Liver (tissue), 9 donors: Measurements from ENCODE around the gene MUS81. TPM values are rescaled to one million over a fixed set of nuclear protein-coding genes. Genes with fewer than 3 reads are reported as not detected.

Source experiments
- DNase-seq: peaks from one replicate; pipeline ENCODE4 v3.0.0-alpha.2; 2017; ENCODE audit warnings: low spot score
- H3K27ac ChIP-seq, 2 donors: one replicate each; pipeline ENCODE4 v1.7.0; 2013; ENCODE audit warnings: inconsistent platforms in 2 of 2, low read length in 2 of 2, control low read depth in 1 of 2, low read depth in 1 of 2, mild to moderate bottlenecking in 1 of 2
- H3K27me3 ChIP-seq, 4 donors: one replicate each; pipeline versions ENCODE4 v1.6.1 to v1.7.0; 2013; ENCODE audit warnings: low read length in 3 of 4, inconsistent platforms in 1 of 4, mild to moderate bottlenecking in 1 of 4, moderate library complexity in 1 of 4; ENCODE audit not compliant: control insufficient read depth in 4 of 4, insufficient read depth in 4 of 4
- H3K36me3 ChIP-seq, 4 donors: one replicate each; pipeline versions ENCODE4 v1.6.1 to v1.7.0; 2013; ENCODE audit warnings: low read length in 3 of 4, mild to moderate bottlenecking in 3 of 4, low read depth in 1 of 4, moderate library complexity in 1 of 4; ENCODE audit not compliant: control insufficient read depth in 4 of 4, insufficient read depth in 3 of 4
- H3K4me1 ChIP-seq, 4 donors: one replicate each; pipeline versions ENCODE4 v1.6.1 to v1.7.0; 2013; ENCODE audit warnings: low read length in 3 of 4, mild to moderate bottlenecking in 3 of 4, moderate library complexity in 1 of 4; ENCODE audit not compliant: control insufficient read depth in 4 of 4, insufficient read depth in 4 of 4
- H3K4me3 ChIP-seq, 3 donors: one replicate each; pipeline versions ENCODE4 v1.6.1 to v1.7.0; 2013; ENCODE audit warnings: low read length in 3 of 3, control low read depth in 1 of 3, low read depth in 1 of 3, mild to moderate bottlenecking in 1 of 3
- H3K9ac ChIP-seq, 2 donors: one replicate each; pipeline ENCODE4 v1.7.0; 2013; ENCODE audit warnings: low read length in 2 of 2, mild to moderate bottlenecking in 2 of 2, moderate library complexity in 2 of 2, control low read depth in 1 of 2, low read depth in 1 of 2
- H3K9me3 ChIP-seq, 4 donors: one replicate each; pipeline versions ENCODE4 v1.6.1 to v1.7.0; 2013; ENCODE audit warnings: low read length in 3 of 4; ENCODE audit not compliant: control insufficient read depth in 4 of 4
- EGR1 ChIP-seq, 2 donors: IDR thresholded peaks; 2 replicates each; pipeline ENCODE4 v1.6.1; 2016 to 2018; ENCODE audit warnings: antibody characterized with exemption in 2 of 2, low read depth in 2 of 2
- FOXA1 ChIP-seq: IDR thresholded peaks from 2 replicates; pipeline ENCODE4 v1.6.1; 2016; ENCODE audit warnings: antibody characterized with exemption
- FOXA2 ChIP-seq: IDR thresholded peaks from 2 replicates; pipeline ENCODE4 v1.6.1; 2016; ENCODE audit warnings: antibody characterized with exemption
- GABPA ChIP-seq, 2 donors: IDR thresholded peaks in 1 of 2; conservative IDR thresholded peaks in 1 of 2; 2 replicates each; pipeline ENCODE4 v1.6.1; 2016; ENCODE audit warnings: antibody characterized with exemption in 2 of 2, mild to moderate bottlenecking in 1 of 2, moderate library complexity in 1 of 2
- HNF4A ChIP-seq, 2 donors: conservative IDR thresholded peaks; 2 replicates each; pipeline ENCODE4 v1.6.1; 2016; ENCODE audit warnings: antibody characterized with exemption in 2 of 2, mild to moderate bottlenecking in 2 of 2
- HNF4G ChIP-seq: IDR thresholded peaks from 2 replicates; pipeline ENCODE4 v1.6.1; 2016; ENCODE audit warnings: antibody characterized with exemption
- NR2F2 ChIP-seq: IDR thresholded peaks from 2 replicates; pipeline ENCODE4 v1.6.1; 2016; ENCODE audit warnings: antibody characterized with exemption
- RAD21 ChIP-seq, 2 donors: IDR thresholded peaks; 2 replicates each; pipeline ENCODE4 v1.6.1; 2016; ENCODE audit warnings: antibody characterized with exemption in 2 of 2, mild to moderate bottlenecking in 2 of 2
- RXRA ChIP-seq, 2 donors: IDR thresholded peaks; 2 replicates each; pipeline ENCODE4 v1.6.1; 2017 to 2018; ENCODE audit warnings: antibody characterized with exemption in 2 of 2, mild to moderate bottlenecking in 1 of 2
- TAF1 ChIP-seq: conservative IDR thresholded peaks from 2 replicates; pipeline ENCODE4 v1.6.1; 2016; ENCODE audit warnings: antibody characterized with exemption, mild to moderate bottlenecking
- YY1 ChIP-seq: IDR thresholded peaks from 2 replicates; pipeline ENCODE4 v1.6.1; 2016; ENCODE audit warnings: antibody characterized with exemption, mild to moderate bottlenecking
- WGBS: extraction: QIAGEN DNeasy Blood & Tissue Kit; methylation state at CpG from one replicate; pipeline ENCODE4 v1.1.7; 2013; 5-methylcytosine and 5-hydroxymethylcytosine counted together
- polyA plus RNA-seq, 2 donors: library from polyadenylated mRNA; stranded (reverse) in 1 of 2; unstranded in 1 of 2; fragments of 200-250 nt in 1 of 2; fragments of >200 nt in 1 of 2; fragmentation: Nextera tagmentation in 1 of 2; extraction: Ambion mirVana in 1 of 2; gene quantifications; one replicate each; pipeline versions ENCODE4 v1.2.1 to v1.2.3, GENCODE V29; 2013 to 2015
- total RNA-seq, 2 donors: library from RNA; depleted of rRNA; stranded (reverse); fragments of >200 nt; gene quantifications; one replicate each; pipeline ENCODE4 v1.2.3, GENCODE V29; 2014
- TF ChIP-seq, protein P1 (sequence below): IDR thresholded peaks from 2 replicates; pipeline ENCODE4 v1.6.1; 2016; ENCODE audit warnings: antibody characterized with exemption
- TF ChIP-seq, protein P2 (sequence below): IDR thresholded peaks from 2 replicates; pipeline ENCODE4 v1.6.1; 2016; ENCODE audit warnings: antibody characterized with exemption
- TF ChIP-seq, protein P3 (sequence below): IDR thresholded peaks from 2 replicates; pipeline ENCODE4 v1.6.1; 2016; ENCODE audit warnings: antibody characterized with exemption
- TF ChIP-seq, protein P4 (sequence below): fragments of 150-350 bp; IDR thresholded peaks from 2 replicates; pipeline ENCODE4 v1.5.1; 2017; ENCODE audit warnings: improper control_type of control experiment, low read depth, low read length; ENCODE audit not compliant: missing input control
- TF ChIP-seq, protein P5 (sequence below): IDR thresholded peaks from 2 replicates; pipeline ENCODE4 v1.6.1; 2016; ENCODE audit warnings: antibody characterized with exemption, mild to moderate bottlenecking
- donor health status: healthy.
- donor health status: healthy.
- donor health status: healthy.
- donor health status: healthy.
- donor health status: healthy.

Gene MUS81
- total and polyA plus RNA-seq, 4 donors = 11.0 to 24.7 (median 16.5) TPM

DNA sequence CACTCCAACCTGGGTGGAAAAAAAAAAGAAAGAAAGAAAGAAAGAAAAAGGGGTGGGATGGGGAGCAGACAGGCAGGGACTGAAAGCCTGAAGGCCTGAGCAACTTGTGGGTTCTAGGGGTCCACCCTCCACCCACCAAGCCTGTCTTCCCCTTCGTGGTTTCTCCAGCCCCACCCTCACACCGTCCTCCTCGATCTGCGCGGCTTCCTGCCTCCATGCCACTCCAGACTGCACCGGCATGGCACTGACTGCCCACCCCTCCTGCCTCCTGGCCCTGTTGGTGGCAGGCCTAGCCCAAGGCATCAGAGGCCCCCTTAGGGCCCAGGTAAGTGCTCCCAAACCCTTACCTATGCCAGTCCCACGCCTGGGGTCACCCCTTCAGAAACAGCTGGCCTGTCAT is 19.4 kb downstream of the MUS81 start, which contains the start of gene CTSW:
CTSW (plus strand) TSS at position 221 of the 400 bp plus-strand sequence; CDS start at position 239, 18 bp downstream.
- H3K4me1 ChIP-seq = peaks cover 0 to 3% (median 0%) of the 10 kb centered on the region in 4 donors
- H3K27ac ChIP-seq = no peak within 1 kb of the TSS
- H3K4me3 ChIP-seq = peak within 1 kb of the TSS in 1 of 3 donors; percentile 6
- TF ChIP-seq HNF4A (conservative IDR thresholded peaks at IDR 0.05) = no peak
- TF ChIP-seq FOXA2 = no peak
- TF ChIP-seq, protein P1, sequence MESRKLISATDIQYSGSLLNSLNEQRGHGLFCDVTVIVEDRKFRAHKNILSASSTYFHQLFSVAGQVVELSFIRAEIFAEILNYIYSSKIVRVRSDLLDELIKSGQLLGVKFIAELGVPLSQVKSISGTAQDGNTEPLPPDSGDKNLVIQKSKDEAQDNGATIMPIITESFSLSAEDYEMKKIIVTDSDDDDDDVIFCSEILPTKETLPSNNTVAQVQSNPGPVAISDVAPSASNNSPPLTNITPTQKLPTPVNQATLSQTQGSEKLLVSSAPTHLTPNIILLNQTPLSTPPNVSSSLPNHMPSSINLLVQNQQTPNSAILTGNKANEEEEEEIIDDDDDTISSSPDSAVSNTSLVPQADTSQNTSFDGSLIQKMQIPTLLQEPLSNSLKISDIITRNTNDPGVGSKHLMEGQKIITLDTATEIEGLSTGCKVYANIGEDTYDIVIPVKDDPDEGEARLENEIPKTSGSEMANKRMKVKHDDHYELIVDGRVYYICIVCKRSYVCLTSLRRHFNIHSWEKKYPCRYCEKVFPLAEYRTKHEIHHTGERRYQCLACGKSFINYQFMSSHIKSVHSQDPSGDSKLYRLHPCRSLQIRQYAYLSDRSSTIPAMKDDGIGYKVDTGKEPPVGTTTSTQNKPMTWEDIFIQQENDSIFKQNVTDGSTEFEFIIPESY = no peak
- TF ChIP-seq RXRA (IDR thresholded peaks at IDR 0.05) = no peak
- TF ChIP-seq HNF4G = no peak
- no peak for TF ChIP-seq EGR1 (IDR thresholded peaks at IDR 0.05; ENCODE audit: low read depth in 2 of 2)
- TF ChIP-seq TAF1 = no peak
- TF ChIP-seq, protein P2, sequence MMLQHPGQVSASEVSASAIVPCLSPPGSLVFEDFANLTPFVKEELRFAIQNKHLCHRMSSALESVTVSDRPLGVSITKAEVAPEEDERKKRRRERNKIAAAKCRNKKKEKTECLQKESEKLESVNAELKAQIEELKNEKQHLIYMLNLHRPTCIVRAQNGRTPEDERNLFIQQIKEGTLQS = no peak
- TF ChIP-seq, protein P3, sequence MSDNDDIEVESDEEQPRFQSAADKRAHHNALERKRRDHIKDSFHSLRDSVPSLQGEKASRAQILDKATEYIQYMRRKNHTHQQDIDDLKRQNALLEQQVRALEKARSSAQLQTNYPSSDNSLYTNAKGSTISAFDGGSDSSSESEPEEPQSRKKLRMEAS = no peak
- no peak for TF ChIP-seq RAD21 (IDR thresholded peaks at IDR 0.05)
- TF ChIP-seq GABPA (IDR thresholded peaks at IDR 0.05 in 1 of 2, conservative IDR thresholded peaks at IDR 0.05 in 1 of 2) = no peak
- TF ChIP-seq, protein P4, sequence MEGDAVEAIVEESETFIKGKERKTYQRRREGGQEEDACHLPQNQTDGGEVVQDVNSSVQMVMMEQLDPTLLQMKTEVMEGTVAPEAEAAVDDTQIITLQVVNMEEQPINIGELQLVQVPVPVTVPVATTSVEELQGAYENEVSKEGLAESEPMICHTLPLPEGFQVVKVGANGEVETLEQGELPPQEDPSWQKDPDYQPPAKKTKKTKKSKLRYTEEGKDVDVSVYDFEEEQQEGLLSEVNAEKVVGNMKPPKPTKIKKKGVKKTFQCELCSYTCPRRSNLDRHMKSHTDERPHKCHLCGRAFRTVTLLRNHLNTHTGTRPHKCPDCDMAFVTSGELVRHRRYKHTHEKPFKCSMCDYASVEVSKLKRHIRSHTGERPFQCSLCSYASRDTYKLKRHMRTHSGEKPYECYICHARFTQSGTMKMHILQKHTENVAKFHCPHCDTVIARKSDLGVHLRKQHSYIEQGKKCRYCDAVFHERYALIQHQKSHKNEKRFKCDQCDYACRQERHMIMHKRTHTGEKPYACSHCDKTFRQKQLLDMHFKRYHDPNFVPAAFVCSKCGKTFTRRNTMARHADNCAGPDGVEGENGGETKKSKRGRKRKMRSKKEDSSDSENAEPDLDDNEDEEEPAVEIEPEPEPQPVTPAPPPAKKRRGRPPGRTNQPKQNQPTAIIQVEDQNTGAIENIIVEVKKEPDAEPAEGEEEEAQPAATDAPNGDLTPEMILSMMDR = no peak
- no peak for TF ChIP-seq NR2F2
- no peak for TF ChIP-seq FOXA1
- TF ChIP-seq, protein P5, sequence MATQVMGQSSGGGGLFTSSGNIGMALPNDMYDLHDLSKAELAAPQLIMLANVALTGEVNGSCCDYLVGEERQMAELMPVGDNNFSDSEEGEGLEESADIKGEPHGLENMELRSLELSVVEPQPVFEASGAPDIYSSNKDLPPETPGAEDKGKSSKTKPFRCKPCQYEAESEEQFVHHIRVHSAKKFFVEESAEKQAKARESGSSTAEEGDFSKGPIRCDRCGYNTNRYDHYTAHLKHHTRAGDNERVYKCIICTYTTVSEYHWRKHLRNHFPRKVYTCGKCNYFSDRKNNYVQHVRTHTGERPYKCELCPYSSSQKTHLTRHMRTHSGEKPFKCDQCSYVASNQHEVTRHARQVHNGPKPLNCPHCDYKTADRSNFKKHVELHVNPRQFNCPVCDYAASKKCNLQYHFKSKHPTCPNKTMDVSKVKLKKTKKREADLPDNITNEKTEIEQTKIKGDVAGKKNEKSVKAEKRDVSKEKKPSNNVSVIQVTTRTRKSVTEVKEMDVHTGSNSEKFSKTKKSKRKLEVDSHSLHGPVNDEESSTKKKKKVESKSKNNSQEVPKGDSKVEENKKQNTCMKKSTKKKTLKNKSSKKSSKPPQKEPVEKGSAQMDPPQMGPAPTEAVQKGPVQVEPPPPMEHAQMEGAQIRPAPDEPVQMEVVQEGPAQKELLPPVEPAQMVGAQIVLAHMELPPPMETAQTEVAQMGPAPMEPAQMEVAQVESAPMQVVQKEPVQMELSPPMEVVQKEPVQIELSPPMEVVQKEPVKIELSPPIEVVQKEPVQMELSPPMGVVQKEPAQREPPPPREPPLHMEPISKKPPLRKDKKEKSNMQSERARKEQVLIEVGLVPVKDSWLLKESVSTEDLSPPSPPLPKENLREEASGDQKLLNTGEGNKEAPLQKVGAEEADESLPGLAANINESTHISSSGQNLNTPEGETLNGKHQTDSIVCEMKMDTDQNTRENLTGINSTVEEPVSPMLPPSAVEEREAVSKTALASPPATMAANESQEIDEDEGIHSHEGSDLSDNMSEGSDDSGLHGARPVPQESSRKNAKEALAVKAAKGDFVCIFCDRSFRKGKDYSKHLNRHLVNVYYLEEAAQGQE = no peak
- no peak for DNase-seq
- no peaks in the 10 kb centered on the region for H3K27me3 ChIP-seq
- no peak within 1 kb of the TSS for H3K9ac ChIP-seq
- WGBS = 59% methylated on average over 7 of the region's 7 CpGs
- peaks cover 2 to 11% (median 3%) of the 10 kb centered on the region in 4 donors for H3K36me3 ChIP-seq
- no peaks in the 10 kb centered on the region for H3K9me3 ChIP-seq

DNA sequence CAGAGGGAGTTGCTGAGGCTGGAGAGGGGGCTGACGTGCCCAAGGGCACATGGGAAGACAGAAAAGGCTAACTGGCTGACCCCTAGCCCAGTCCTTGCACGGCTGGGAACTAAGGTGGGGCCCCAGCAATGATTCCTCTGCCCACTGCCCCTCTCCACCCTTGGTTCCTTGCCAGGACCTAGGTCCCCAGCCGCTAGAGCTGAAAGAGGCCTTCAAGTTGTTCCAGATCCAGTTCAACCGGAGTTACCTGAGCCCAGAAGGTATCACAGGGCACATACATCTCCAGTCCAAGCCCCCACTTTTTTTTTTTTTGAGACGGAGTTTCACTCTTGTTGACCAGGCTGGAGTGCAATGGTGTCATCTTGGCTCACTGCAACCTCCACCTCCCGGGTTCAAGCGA is 19.8 kb downstream of the MUS81 start:
- Histone ChIP-seq H3K4me3 (peak overlapping the region in 1 of 3 donors; percentile 6), H3K9me3 (no peaks in the 10 kb centered on the region), H3K27ac (no peak overlapping the region), H3K4me1 (peaks cover 0 to 6% (median 0%) of the 10 kb centered on the region in 4 donors), H3K36me3 (peaks cover 2 to 11% (median 3%) of the 10 kb centered on the region in 4 donors), H3K27me3 (no peaks in the 10 kb centered on the region), H3K9ac (no peak overlapping the region)
- 78% methylated on average over 7 of the region's 7 CpGs for WGBS
- TF ChIP-seq FOXA2 (no peak), YY1 (no peak)
- TF ChIP-seq, protein P2 = no peak
- TF ChIP-seq, protein P1 = no peak
- DNase-seq = no peak
